A549 (cell line): Measurements from ENCODE around the gene TPSB2. TPM values are rescaled to one million over a fixed set of nuclear protein-coding genes. Genes with fewer than 3 reads are reported as not detected.
"Not testable (repeated sequence)": the region's sequence is repeated elsewhere in the genome, so short reads cannot be mapped to it uniquely, and the experiment has no call there.

ENCODE experiments used
- ATAC-seq, 2 experiments: fragments of 200-7000 bp in 1 of 2; fragments of >200 bp in 1 of 2; cut with Nextera tagmentation in 1 of 2; cut with Tn5 transposase in 1 of 2; 3 replicates each; pipeline versions ENCODE4 v1.8.0 to v1.9.1; 2018 to 2020; ENCODE audit warnings: mild to moderate bottlenecking in 1 of 2, moderate library complexity in 1 of 2
- CTCF ChIA-PET: fragments of 300-600 bp; sonication (Branson Sonifier 250); formaldehyde crosslinking; extraction: SDS; loops from one replicate; lab custom pipeline; 2021; ENCODE audit warnings: antibody characterized with exemption, inconsistent platforms; lab: Yijun Ruan, JAX
- POLR2A ChIA-PET: fragments of 350-600 bp; formaldehyde crosslinking; extraction: SDS; loops from one replicate; lab custom pipeline; 2021; ENCODE audit warnings: antibody characterized with exemption, inconsistent platforms; lab: Yijun Ruan, JAX
- DNase-seq, 2 experiments: peaks; one replicate each; pipeline versions ENCODE4 v3.0.0 to v3.0.0-alpha.2; 2011 to 2016; ENCODE audit warnings: low read depth in 1 of 2, low spot score in 1 of 2
- FAIRE-seq: peaks from 2 replicates; lab custom pipeline; 2011; peaks lifted over from hg19 to GRCh38; lab: Jason Lieb, UNC
- H3K27ac ChIP-seq, 2 experiments: fragments of >200 bp; sonication (Bioruptor Twin); formaldehyde crosslinking; 3 replicates each; pipeline ENCODE4 v1.5.1; 2016 to 2017
- H3K4me1 ChIP-seq: fragments of >200 bp; sonication (Bioruptor Twin); formaldehyde crosslinking; 3 replicates; pipeline ENCODE4 v1.6.1; 2016
- H3K4me2 ChIP-seq: fragments of >200 bp; sonication (Bioruptor Twin); formaldehyde crosslinking; 3 replicates; pipeline ENCODE4 v1.6.1; 2016
- H3K4me3 ChIP-seq: fragments of >200 bp; sonication (Bioruptor Twin); formaldehyde crosslinking; 3 replicates; pipeline ENCODE4 v1.5.1; 2016
- H3K9me3 ChIP-seq: fragments of >200 bp; sonication (Bioruptor Twin); formaldehyde crosslinking; 3 replicates; pipeline ENCODE4 v1.6.1; 2016
- CBX2 ChIP-seq: fragments of 200-600 bp; sonication (generic); IDR thresholded peaks from 2 replicates; pipeline ENCODE4 v1.6.1; 2016; ENCODE audit warnings: low read depth, mild to moderate bottlenecking, borderline replicate concordance
- CBX8 ChIP-seq: fragments of 200-600 bp; sonication (generic); IDR thresholded peaks from 2 replicates; pipeline ENCODE4 v1.6.1; 2016
- CHD4 ChIP-seq: fragments of 200-600 bp; sonication (generic); IDR thresholded peaks from 2 replicates; pipeline ENCODE4 v1.6.1; 2016; ENCODE audit warnings: antibody characterized with exemption, mild to moderate bottlenecking, borderline replicate concordance
- GATA3 ChIP-seq: IDR thresholded peaks from 2 replicates; pipeline ENCODE4 v1.6.1; 2012; ENCODE audit warnings: borderline replicate concordance
- MAZ ChIP-seq: fragments of 150-350 bp; IDR thresholded peaks from 2 replicates; pipeline ENCODE4 v1.6.1; 2014; ENCODE audit warnings: antibody characterized with exemption, low read depth, low read length, borderline replicate concordance
- NFE2L2 ChIP-seq: fragments of 150-350 bp; conservative IDR thresholded peaks from 2 replicates; pipeline ENCODE4 v1.6.1; 2014; ENCODE audit warnings: low read length
- PHF8 ChIP-seq: fragments of 200-600 bp; sonication (generic); IDR thresholded peaks from 2 replicates; pipeline ENCODE4 v1.6.1; 2016; ENCODE audit warnings: low read depth, mild to moderate bottlenecking, antibody characterized with exemption, moderate library complexity, borderline replicate concordance
- RAD21 ChIP-seq, 2 experiments: fragments of >200 bp in 1 of 2; sonication (Bioruptor Twin) in 1 of 2; formaldehyde crosslinking in 1 of 2; IDR thresholded peaks in 1 of 2; conservative IDR thresholded peaks in 1 of 2; 2 replicates in 1 of 2; 3 replicates in 1 of 2; pipeline ENCODE4 v1.6.1; 2012 to 2018; ENCODE audit warnings: inconsistent platforms in 1 of 2
- RARB ChIP-seq: fragments of 250-450 bp; sonication (Bioruptor Pico); IDR thresholded peaks from 2 replicates; pipeline ENCODE4 v1.8.0; 2021; ENCODE audit warnings: mild to moderate bottlenecking, moderate library complexity
- RNF2 ChIP-seq: fragments of 200-600 bp; sonication (generic); IDR thresholded peaks from 2 replicates; pipeline ENCODE4 v1.6.1; 2016; ENCODE audit warnings: low read depth, mild to moderate bottlenecking, antibody characterized with exemption, moderate library complexity, borderline replicate concordance
- TFCP2L1 ChIP-seq: fragments of 250-450 bp; sonication (Bioruptor Pico); IDR thresholded peaks from 2 replicates; pipeline ENCODE4 v1.5.0; 2021; ENCODE audit warnings: mild to moderate bottlenecking
- ZFP36 ChIP-seq: fragments of 450-650 bp; IDR thresholded peaks from 2 replicates; pipeline ENCODE4 v1.6.1; 2014; ENCODE audit warnings: borderline replicate concordance; ENCODE audit not compliant: partially characterized antibody
- ZNF302 ChIP-seq: fragments of 250-450 bp; sonication (Bioruptor Pico); IDR thresholded peaks from 2 replicates; pipeline ENCODE4 v1.9.0; 2021; ENCODE audit warnings: inconsistent platforms, mild to moderate bottlenecking, moderate library complexity
- WGBS: methylation state at CpG from one replicate; pipeline ENCODE4 v1.1.6; 2017; ENCODE audit errors: missing lambda C conversion rate; 5-methylcytosine and 5-hydroxymethylcytosine counted together
- polyA plus RNA-seq, 4 experiments: library from polyadenylated mRNA; depleted of rRNA in 3 of 4; stranded (reverse); fragments of >200 nt; fragmentation: RNase III in 1 of 4; extraction: RNeasy Plus Mini Kit Qiagen cat#74134 plus additional on column Dnase treatment in 1 of 4; gene quantifications; 2 replicates in 3 of 4; 3 replicates in 1 of 4; pipeline ENCODE4 v1.2.3, GENCODE V29; 2011 to 2017
- TF ChIP-seq, protein P1 (sequence below): fragments of >200 bp; sonication (Bioruptor Twin); formaldehyde crosslinking; IDR thresholded peaks from 3 replicates; pipeline ENCODE4 v1.6.1; 2016
- TF ChIP-seq, protein P2 (sequence below): fragments of 150-350 bp; IDR thresholded peaks from 2 replicates; pipeline ENCODE4 v1.6.1; 2014; ENCODE audit warnings: low read depth, mild to moderate bottlenecking, low read length

The TPSB2 gene
- polyA plus RNA-seq, 2 of the 4 experiments (the other 2 are of a cell fraction): not detected

DNA sequence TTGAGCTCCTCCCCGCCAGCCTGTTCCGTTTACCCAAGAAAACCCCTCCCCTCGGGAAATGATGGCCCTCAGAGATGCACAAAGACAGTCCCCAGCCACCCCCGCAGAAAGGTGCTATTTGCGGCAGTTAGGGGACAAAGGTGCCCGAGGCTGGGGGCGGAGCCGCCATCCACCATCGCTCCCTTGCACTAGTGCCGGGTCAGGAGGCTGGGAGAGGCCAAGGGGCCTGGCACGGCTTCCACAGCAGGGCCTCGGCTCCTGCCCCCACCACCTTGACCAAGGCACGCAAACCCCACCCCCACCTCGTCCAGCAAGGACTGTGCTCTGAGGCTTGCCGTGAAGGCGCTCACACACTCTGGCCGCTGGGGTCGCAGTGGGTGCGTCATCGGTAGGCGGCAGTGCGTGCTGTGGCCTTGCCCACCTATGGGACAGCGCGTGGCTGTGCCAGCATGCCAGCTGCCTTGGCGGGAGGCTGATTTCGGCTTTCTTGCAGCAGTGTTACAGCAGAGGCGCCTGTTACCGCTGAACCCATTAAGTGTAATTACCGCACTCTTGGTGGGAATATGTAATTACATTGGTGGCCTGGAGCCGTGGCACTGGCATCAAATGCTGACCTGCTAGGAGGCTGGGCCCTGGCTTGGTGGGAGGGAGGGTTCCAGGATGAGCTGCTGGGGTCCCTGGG lies 36.7 kb downstream of the TPSB2 start:
- CTCF ChIA-PET: interaction anchor here (0.6 to 5.8 kb wide), 30 partner anchors 10 to 392 kb away, joined by 3 to 53 read pairs (median 5); no protein-coding TSS in a partner anchor
- no peaks in the 10 kb centered on the region for H3K9me3 ChIP-seq
- no peak overlapping the region for H3K27ac ChIP-seq
- FAIRE-seq: no peak
- H3K4me1 ChIP-seq: peaks cover 27% of the 10 kb centered on the region
- no peak for TF ChIP-seq ZFP36
- TF ChIP-seq MAZ: no peak
- TF ChIP-seq NFE2L2: no peak
- TF ChIP-seq TFCP2L1 (CRISPR knock-in tag): no peak
- TF ChIP-seq GATA3: no peak
- TF ChIP-seq, protein P1, sequence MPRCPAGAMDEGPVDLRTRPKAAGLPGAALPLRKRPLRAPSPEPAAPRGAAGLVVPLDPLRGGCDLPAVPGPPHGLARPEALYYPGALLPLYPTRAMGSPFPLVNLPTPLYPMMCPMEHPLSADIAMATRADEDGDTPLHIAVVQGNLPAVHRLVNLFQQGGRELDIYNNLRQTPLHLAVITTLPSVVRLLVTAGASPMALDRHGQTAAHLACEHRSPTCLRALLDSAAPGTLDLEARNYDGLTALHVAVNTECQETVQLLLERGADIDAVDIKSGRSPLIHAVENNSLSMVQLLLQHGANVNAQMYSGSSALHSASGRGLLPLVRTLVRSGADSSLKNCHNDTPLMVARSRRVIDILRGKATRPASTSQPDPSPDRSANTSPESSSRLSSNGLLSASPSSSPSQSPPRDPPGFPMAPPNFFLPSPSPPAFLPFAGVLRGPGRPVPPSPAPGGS: no peak
- TF ChIP-seq RARB (CRISPR knock-in tag): no peak
- TF ChIP-seq, all 56 proteins: peak for 0
- Histone ChIP-seq H3K4me3 (no peak overlapping the region), H3K4me2 (no peak overlapping the region)
- DNase-seq (no peak), ATAC-seq (peak in 1 of 2 experiments; percentile 9; a peak in 3 of 6 replicates)
- POLR2A ChIA-PET: no interaction called here
- WGBS: 77% methylated on average over 11 of the region's 30 CpGs

- ChIA-PET CTCF (interaction anchor here (2.2 to 5.8 kb wide), 6 partner anchors 10 to 128 kb away, joined by 9 to 53 read pairs (median 13); no protein-coding TSS in a partner anchor), POLR2A (no interaction called here)
- FAIRE-seq (no peak), ATAC-seq (peak; percentile 23 to 34; a peak in 3 of 6 replicates)
- peaks cover 27% of the 10 kb centered on the region for H3K4me1 ChIP-seq
- H3K4me3 ChIP-seq: no peak overlapping the region
- no peak overlapping the region for H3K4me2 ChIP-seq
- WGBS: 66% methylated on average over 6 of the region's 9 CpGs
- H3K27ac ChIP-seq: peak overlapping the region in 1 of 2 experiments; percentile 7; a peak in 1 of 6 replicates
- no peaks in the 10 kb centered on the region for H3K9me3 ChIP-seq
- TF ChIP-seq PHF8 (no peak), CHD4 (no peak), TFCP2L1 (CRISPR knock-in tag) (no peak), RNF2 (no peak), ZFP36 (no peak), GATA3 (no peak)
- TF ChIP-seq, protein P2, sequence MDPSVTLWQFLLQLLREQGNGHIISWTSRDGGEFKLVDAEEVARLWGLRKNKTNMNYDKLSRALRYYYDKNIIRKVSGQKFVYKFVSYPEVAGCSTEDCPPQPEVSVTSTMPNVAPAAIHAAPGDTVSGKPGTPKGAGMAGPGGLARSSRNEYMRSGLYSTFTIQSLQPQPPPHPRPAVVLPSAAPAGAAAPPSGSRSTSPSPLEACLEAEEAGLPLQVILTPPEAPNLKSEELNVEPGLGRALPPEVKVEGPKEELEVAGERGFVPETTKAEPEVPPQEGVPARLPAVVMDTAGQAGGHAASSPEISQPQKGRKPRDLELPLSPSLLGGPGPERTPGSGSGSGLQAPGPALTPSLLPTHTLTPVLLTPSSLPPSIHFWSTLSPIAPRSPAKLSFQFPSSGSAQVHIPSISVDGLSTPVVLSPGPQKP: no peak
- TF ChIP-seq, all 56 proteins: peak for 0
- no peak for DNase-seq
These were observed 37.5 kb downstream of the TPSB2 start for GRCh38 chr16:1192384-1193073.

- H3K4me2 ChIP-seq, H3K9me3 ChIP-seq, H3K27ac ChIP-seq, H3K4me3 ChIP-seq, FAIRE-seq, DNase-seq, POLR2A ChIA-PET, ATAC-seq: not testable (repeated sequence)
- H3K4me1 ChIP-seq: peaks cover 27% of the 10 kb centered on the region
- CTCF ChIA-PET: interaction anchor here (1.0 to 1.2 kb wide), 4 partner anchors 11 to 85 kb away, joined by 3 to 5 read pairs (median 3); no protein-coding TSS in a partner anchor
- 81% methylated on average over 4 of the region's 11 CpGs for WGBS
These were observed 39.2 kb downstream of the TPSB2 start for GRCh38 chr16:1190789-1191188.

GRCh38 chr16:1189455-1189854 lies 40.5 kb downstream of the TPSB2 start:
- POLR2A ChIA-PET: no interaction called here
- H3K9me3 ChIP-seq: no peaks in the 10 kb centered on the region
- no peak overlapping the region for H3K4me2 ChIP-seq
- DNase-seq (no peak), FAIRE-seq (no peak)
- no peak overlapping the region for H3K4me3 ChIP-seq
- no peak overlapping the region for H3K27ac ChIP-seq
- CTCF ChIA-PET: interaction anchor here (0.7 to 2.5 kb wide), 5 partner anchors 30 to 89 kb away, joined by 4 to 7 read pairs (median 4); no protein-coding TSS in a partner anchor
- TF ChIP-seq TFCP2L1 (CRISPR knock-in tag): no peak
- no peak for TF ChIP-seq ZFP36
- TF ChIP-seq CHD4: no peak
- TF ChIP-seq CBX8: no peak
- TF ChIP-seq ZNF302 (CRISPR knock-in tag): no peak
- no peak for TF ChIP-seq CBX2
- TF ChIP-seq RAD21 (conservative IDR thresholded peaks at IDR 0.05 in 1 of 2, IDR thresholded peaks at IDR 0.05 in 1 of 2): no peak
- TF ChIP-seq, all 56 proteins: peak for 0
- no peak for ATAC-seq
- peaks cover 22% of the 10 kb centered on the region for H3K4me1 ChIP-seq
- 68% methylated on average over 7 of the region's 7 CpGs for WGBS
